MCF 10A (cell line): ENCODE data around the gene CDC42EP1. TPM values are rescaled to one million over a fixed set of nuclear protein-coding genes. Genes with fewer than 3 reads are reported as not detected.

Experiments used
- BruUV-seq: library from RNA; stranded (reverse); fragments of 400-500 nt; replicated peaks from 2 replicates; lab custom pipeline; 2021; lab: Mats Ljungman, UMichigan
- CTCF ChIA-PET: fragments of 300-600 bp; sonication (Branson Sonifier 250); formaldehyde crosslinking; extraction: SDS; loops from one replicate; lab custom pipeline; 2021; ENCODE audit warnings: antibody characterized with exemption, inconsistent platforms; lab: Yijun Ruan, JAX
- POLR2A ChIA-PET: fragments of 300-600, 350-650 bp; sonication (Branson Sonifier 250); formaldehyde crosslinking; extraction: SDS; loops from one replicate; lab custom pipeline; 2020; ENCODE audit warnings: antibody characterized with exemption, inconsistent platforms; lab: Yijun Ruan, JAX
- DNase-seq: peaks from one replicate; pipeline ENCODE4 v3.0.0-alpha.2; 2018; ENCODE audit not compliant: unreplicated experiment
- H3K27ac Mint-ChIP-seq: one replicate; pipeline ENCODE4 v1.8.0; 2022; ENCODE audit warnings: mild to moderate bottlenecking, low read depth, mixed read lengths; ENCODE audit not compliant: unreplicated experiment
- H3K27me3 Mint-ChIP-seq: one replicate; pipeline ENCODE4 v1.8.0; 2022; ENCODE audit warnings: mixed read lengths; ENCODE audit not compliant: insufficient read depth, unreplicated experiment
- H3K36me3 Mint-ChIP-seq: one replicate; pipeline ENCODE4 v1.8.0; 2022; ENCODE audit warnings: mild to moderate bottlenecking, moderate library complexity, mixed read lengths; ENCODE audit not compliant: insufficient read depth, unreplicated experiment
- H3K4me1 Mint-ChIP-seq: one replicate; pipeline ENCODE4 v1.8.0; 2022; ENCODE audit warnings: mixed read lengths; ENCODE audit not compliant: insufficient read depth, unreplicated experiment
- H3K4me3 Mint-ChIP-seq: one replicate; pipeline ENCODE4 v1.8.0; 2022; ENCODE audit warnings: mild to moderate bottlenecking, moderate library complexity, mixed read lengths; ENCODE audit not compliant: unreplicated experiment
- H3K9me3 Mint-ChIP-seq: one replicate; pipeline ENCODE4 v1.8.0; 2022; ENCODE audit warnings: mixed read lengths; ENCODE audit not compliant: unreplicated experiment
- intact Hi-C: fragments of 100-400 bp; cut with micrococcal nuclease; formaldehyde crosslinking; loops from 2 replicates; pipeline ENCODE4 v1.14.1; 2022
- total RNA-seq: library from RNA; stranded (reverse); gene quantifications from 2 replicates; pipeline ENCODE4 v1.2.3, GENCODE V29; 2022
- TF ChIP-seq, protein P1 (sequence below): fragments of 200-600 bp; IDR thresholded peaks from one replicate; pipeline ENCODE4 v1.8.0; 2022; ENCODE audit warnings: antibody characterized with exemption, mild to moderate bottlenecking; ENCODE audit not compliant: unreplicated experiment

CDC42EP1 gene
- total RNA-seq, 1 experiment from 2014 or later, result 148 TPM

DNA sequence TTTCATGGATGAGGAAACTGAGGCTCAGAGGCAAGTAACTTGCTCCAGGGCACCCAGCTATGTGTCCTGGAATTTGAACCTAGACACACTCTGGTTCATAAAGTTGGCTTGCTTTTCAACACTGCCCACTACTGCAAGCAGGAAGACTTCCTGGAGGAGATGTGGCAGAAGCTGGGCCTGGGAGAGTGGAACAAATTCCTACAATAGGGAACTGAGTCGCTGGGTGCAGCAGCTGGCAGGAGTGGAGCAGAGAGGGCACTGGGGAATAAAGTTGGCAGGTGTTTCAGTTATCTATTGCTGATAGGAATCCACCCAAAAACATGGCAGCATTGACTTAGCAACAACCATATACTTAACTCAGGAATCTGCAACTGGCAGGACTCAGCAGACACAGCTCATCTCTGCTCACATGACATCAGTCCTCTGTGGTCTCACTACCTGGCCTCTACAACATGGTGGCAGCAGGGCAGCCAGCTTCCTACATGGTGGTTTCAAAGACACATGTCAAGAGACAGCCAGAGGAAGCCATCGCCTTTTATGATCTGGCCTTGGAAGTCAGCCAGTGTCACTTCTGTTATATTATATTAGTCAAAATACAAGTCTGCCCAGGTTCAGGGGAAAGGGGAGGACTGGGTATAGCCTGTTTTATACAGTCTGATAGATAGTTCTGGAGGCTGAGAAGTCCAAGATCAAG lies 30.5 kb upstream of the CDC42EP1 start:
- intact Hi-C loops, result no loop called here
- no peak overlapping the region for H3K27ac Mint-ChIP-seq

DNA sequence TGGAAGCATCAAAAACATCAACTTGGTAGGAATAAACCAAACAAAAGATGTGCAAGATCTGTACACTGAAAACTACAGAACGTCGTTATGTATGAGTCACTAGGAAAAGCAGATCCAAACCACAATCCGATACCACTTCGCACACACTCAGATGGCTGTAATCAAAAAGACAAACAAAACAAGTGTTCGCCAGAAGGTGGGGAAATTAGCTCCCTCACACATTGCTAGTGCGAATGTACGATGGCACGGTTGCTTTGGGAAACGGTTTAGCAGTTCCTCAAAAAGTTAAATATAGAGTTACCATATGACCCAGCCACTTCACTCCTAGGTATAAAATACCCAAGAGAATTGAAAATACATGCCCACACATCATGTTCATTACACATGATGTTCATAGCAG lies 26.3 kb upstream of the CDC42EP1 start:
- ChIA-PET CTCF (interaction anchor here (0.6 to 1.3 kb wide), 4 partner anchors 21 to 73 kb away, joined by 3 to 5 read pairs (median 4); no protein-coding TSS in a partner anchor), POLR2A (interaction anchor here (0.6 to 1.7 kb wide), 6 partner anchors 8 to 74 kb away, joined by 3 to 5 read pairs (median 3); partner anchors contain the start of genes CARD10 and GGA1)
- Mint-ChIP-seq H3K27ac (peak overlapping the region; percentile 66), H3K4me1 (peaks cover 20% of the 10 kb centered on the region), H3K9me3 (no peaks in the 10 kb centered on the region), H3K27me3 (no peaks in the 10 kb centered on the region), H3K4me3 (no peak overlapping the region), H3K36me3 (no peaks in the 10 kb centered on the region)
- no TSS peak for BruUV-seq
- TF ChIP-seq, protein P1, sequence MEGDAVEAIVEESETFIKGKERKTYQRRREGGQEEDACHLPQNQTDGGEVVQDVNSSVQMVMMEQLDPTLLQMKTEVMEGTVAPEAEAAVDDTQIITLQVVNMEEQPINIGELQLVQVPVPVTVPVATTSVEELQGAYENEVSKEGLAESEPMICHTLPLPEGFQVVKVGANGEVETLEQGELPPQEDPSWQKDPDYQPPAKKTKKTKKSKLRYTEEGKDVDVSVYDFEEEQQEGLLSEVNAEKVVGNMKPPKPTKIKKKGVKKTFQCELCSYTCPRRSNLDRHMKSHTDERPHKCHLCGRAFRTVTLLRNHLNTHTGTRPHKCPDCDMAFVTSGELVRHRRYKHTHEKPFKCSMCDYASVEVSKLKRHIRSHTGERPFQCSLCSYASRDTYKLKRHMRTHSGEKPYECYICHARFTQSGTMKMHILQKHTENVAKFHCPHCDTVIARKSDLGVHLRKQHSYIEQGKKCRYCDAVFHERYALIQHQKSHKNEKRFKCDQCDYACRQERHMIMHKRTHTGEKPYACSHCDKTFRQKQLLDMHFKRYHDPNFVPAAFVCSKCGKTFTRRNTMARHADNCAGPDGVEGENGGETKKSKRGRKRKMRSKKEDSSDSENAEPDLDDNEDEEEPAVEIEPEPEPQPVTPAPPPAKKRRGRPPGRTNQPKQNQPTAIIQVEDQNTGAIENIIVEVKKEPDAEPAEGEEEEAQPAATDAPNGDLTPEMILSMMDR, result no peak
- peak; percentile 91 for DNase-seq
- intact Hi-C loops, result no loop called here

More for the DNA sequence above, 30.5 kb upstream of the CDC42EP1 start:
- ChIA-PET POLR2A (no interaction called here), CTCF (interaction anchor here (0.5 to 3.3 kb wide), 3 partner anchors 14 to 62 kb away, joined by 3 to 18 read pairs (median 3); no protein-coding TSS in a partner anchor)
- no peak for DNase-seq
- Mint-ChIP-seq H3K4me1 (peaks cover 28% of the 10 kb centered on the region), H3K9me3 (no peaks in the 10 kb centered on the region), H3K4me3 (no peak overlapping the region), H3K36me3 (no peaks in the 10 kb centered on the region), H3K27me3 (no peaks in the 10 kb centered on the region)
- TF ChIP-seq, protein P1, result no peak
- BruUV-seq, result no TSS peak

DNA sequence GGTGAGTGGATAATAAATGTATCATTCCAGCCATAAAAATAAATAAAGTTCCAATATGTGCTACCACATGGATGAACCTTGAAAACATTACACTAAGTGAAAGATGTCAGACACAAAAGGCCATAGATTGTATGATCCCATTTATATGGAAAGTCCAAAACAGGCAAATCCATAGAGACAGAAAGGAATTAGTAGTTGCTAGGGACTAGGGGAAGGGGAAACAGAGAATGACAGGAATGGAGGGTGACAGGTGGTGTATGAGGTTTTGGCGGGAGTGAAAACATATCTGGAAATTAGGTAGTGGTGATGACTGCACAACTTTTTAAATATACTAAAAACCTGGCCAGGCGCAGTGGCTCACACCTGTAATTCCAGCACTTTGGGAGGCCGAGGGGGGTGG lies 25.8 kb upstream of the CDC42EP1 start:
- Mint-ChIP-seq H3K27ac (peak overlapping the region; percentile 66), H3K9me3 (no peaks in the 10 kb centered on the region), H3K36me3 (no peaks in the 10 kb centered on the region), H3K27me3 (no peaks in the 10 kb centered on the region), H3K4me1 (peaks cover 22% of the 10 kb centered on the region), H3K4me3 (no peak overlapping the region)
- intact Hi-C loops, result no loop called here
- CTCF ChIA-PET, result interaction anchor here (0.6 to 1.3 kb wide), 2 partner anchors 33 to 73 kb away, joined by 3 read pairs; no protein-coding TSS in a partner anchor
- BruUV-seq, result no TSS peak
- POLR2A ChIA-PET, result interaction anchor here (0.8 to 1.7 kb wide), 5 partner anchors 7 to 74 kb away, joined by 3 to 5 read pairs (median 3); partner anchors contain the start of genes CARD10 and GGA1
- TF ChIP-seq, protein P1, result no peak
- DNase-seq, result no peak

DNA sequence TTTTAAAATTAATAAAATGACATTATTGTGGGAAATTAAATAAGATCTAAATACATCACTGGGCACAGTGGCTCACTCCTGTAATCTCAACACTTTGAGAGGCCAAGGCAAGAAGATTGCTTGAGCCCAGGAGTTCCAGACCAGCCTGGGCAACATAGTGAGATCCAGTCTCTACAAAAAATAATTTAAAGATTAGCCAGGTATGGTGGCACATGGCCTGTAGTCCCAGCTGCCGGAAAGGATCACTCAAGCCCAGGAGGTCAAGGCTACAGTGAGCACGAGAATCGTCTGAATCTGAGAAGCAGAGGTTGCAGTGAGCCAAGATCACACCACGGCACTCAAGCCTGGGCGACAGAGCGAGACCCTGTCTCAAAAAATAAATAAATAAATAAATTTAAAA lies 25.1 kb upstream of the CDC42EP1 start:
- TF ChIP-seq, protein P1, result no peak
- BruUV-seq, result no TSS peak

More for the DNA sequence above, 25.1 kb upstream of the CDC42EP1 start:
- Mint-ChIP-seq H3K36me3 (no peaks in the 10 kb centered on the region), H3K27me3 (no peaks in the 10 kb centered on the region), H3K4me1 (peaks cover 22% of the 10 kb centered on the region), H3K9me3 (no peaks in the 10 kb centered on the region), H3K4me3 (no peak overlapping the region), H3K27ac (no peak overlapping the region)
- intact Hi-C loops, result loop anchor here (5.0 kb wide), 1 partner anchor 257 kb away; no protein-coding TSS in a partner anchor
- no peak for DNase-seq
- ChIA-PET CTCF (interaction anchor here (0.9 kb wide), 1 partner anchor 26 kb away, joined by 4 read pairs; no protein-coding TSS in a partner anchor), POLR2A (no interaction called here)
